ENCODE measurements around the gene STK40.

Gene STK40

GRCh38 chr1:36320291-36320761, 65.4 kb downstream of the STK40 start:
- H3K4me3 ChIP-seq (ENCODE audit: control insufficient read depth, low read depth, low read length): peak overlapping the region; percentile 56

DNA sequence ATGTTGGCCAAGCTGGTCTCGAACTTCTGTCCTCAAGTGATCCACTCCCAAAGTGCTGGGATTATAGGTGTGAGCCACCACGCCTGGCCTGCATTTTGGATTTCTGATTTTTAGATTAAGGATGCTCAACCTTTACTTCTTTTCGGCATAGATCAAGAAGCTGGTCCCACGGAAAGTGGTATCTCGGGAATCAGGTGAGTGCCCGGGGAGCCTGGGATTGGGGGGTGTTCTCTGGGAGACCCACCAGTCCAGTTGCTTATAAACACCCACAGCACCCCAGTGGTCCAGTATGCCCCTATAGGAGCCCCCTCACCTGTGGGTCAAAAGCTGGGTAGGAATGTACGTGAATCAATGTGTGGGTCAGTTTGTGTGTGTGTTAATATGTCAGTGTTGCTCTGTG, 76.3 kb downstream of the STK40 start:
- no peak for TF ChIP-seq CTCF (IDR thresholded peaks at IDR 0.05; ENCODE audit: control insufficient read depth, insufficient read depth, low read depth, low read length, missing control alignments)
- H3K4me3 ChIP-seq (ENCODE audit: control insufficient read depth, low read depth, low read length): no peak overlapping the region
- DNase-seq (ENCODE audit: low read depth): no peak

More at GRCh38 chr1:36320291-36320761, 65.4 kb downstream of the STK40 start:
- no peak for DNase-seq (ENCODE audit: low read depth)
- TF ChIP-seq CTCF (IDR thresholded peaks at IDR 0.05; ENCODE audit: control insufficient read depth, insufficient read depth, low read depth, low read length, missing control alignments): no peak

- no peak for TF ChIP-seq CTCF (IDR thresholded peaks at IDR 0.05; ENCODE audit: control insufficient read depth, insufficient read depth, low read depth, low read length, missing control alignments)
- DNase-seq (ENCODE audit: low read depth): no peak
- H3K4me3 ChIP-seq (ENCODE audit: control insufficient read depth, low read depth, low read length): peak overlapping the region; percentile 66
These were observed 78.0 kb downstream of the STK40 start for GRCh38 chr1:36307601-36308330.

DNA sequence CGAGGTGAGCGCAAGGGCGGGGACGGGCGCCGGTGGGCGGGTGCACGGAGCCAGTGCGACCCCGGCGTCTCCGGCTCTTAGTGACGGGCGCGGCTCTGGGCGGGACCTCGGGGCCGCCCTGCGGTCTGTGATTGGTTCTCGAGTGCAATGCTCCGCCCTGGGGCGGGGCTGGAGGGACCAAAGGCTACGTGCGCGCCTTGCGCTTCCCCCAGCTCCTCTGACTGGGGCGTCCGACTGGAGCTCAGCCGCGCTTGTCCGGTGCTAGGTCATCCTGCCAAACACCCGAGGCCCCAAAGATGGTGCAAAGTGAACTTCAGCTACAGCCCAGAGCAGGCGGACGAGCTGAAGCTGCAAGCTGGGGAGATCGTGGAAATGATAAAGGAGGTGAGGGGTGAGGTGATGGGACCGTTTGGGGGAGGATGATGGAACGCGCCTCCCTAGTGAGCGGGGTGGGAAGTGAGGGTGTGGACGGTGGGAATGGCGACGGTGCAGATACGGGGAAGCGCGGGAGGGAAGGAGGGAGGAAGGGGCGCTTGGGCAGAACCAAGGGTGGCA, 78.7 kb downstream of the STK40 start:
- peak; percentile 61 for DNase-seq (ENCODE audit: low read depth)
- no peak for TF ChIP-seq CTCF (IDR thresholded peaks at IDR 0.05; ENCODE audit: control insufficient read depth, insufficient read depth, low read depth, low read length, missing control alignments)
- H3K4me3 ChIP-seq (ENCODE audit: control insufficient read depth, low read depth, low read length): peak overlapping the region; percentile 66

GRCh38 chr1:36306210-36306901, 79.4 kb downstream of the STK40 start, which contains the start of gene SH3D21:
Gene SH3D21, plus strand, starts transcription at chr1:36306368. Its CDS starts 53 bp downstream, at chr1:36306421.
- DNase-seq (ENCODE audit: low read depth): no peak
- no peak for TF ChIP-seq CTCF (IDR thresholded peaks at IDR 0.05; ENCODE audit: control insufficient read depth, insufficient read depth, low read depth, low read length, missing control alignments)
- H3K4me3 ChIP-seq (ENCODE audit: control insufficient read depth, low read depth, low read length): peak within 1 kb of the TSS; percentile 66

DNA sequence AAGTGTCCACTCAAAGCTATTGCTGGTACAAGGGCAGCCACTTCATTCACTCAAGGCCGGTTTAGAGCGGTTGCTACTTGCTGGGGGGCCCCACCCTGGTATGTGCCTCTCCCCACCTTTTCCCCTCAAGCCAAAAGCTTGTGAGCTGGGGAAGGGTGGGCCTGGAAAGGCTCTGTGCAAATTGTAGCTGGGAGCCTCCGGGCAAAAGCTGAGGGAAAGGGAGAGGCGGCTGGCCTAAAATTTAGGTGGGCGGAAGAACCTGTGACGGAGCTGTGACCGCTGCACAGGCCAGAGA, 79.9 kb downstream of the STK40 start:
- no peak overlapping the region for H3K4me3 ChIP-seq (ENCODE audit: control insufficient read depth, low read depth, low read length)
- TF ChIP-seq CTCF (IDR thresholded peaks at IDR 0.05; ENCODE audit: control insufficient read depth, insufficient read depth, low read depth, low read length, missing control alignments): no peak
- DNase-seq (ENCODE audit: low read depth): no peak
